GM12801 (cell line): ENCODE data around the gene SMPD2.

Experiments
- TF ChIP-seq, protein P1 (sequence below): IDR thresholded peaks from one replicate; pipeline ENCODE4 v1.5.1; 2011; ENCODE audit warnings: control low read depth; ENCODE audit not compliant: insufficient read length; ENCODE audit errors: extremely low read depth

The SMPD2 gene

DNA sequence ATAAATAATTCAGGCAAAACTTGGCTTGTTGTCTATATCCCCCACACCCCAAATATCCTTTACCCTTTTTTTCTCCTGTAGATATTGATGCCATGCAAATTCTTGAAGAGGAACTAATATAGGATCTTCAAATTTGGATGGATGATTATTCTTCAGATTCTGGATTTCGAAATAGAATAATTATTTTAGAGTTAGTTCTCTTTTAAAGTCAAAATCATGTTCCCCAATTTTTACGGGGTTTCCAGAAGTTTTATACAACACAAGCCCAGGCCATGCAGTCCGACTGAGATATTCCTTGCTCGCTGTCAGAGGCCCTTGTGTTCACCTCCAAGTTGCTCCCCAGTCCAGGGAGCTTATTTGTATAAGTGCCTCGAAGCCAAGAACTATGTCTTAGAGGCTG is 4.5 kb upstream of the SMPD2 start:
- TF ChIP-seq, protein P1, sequence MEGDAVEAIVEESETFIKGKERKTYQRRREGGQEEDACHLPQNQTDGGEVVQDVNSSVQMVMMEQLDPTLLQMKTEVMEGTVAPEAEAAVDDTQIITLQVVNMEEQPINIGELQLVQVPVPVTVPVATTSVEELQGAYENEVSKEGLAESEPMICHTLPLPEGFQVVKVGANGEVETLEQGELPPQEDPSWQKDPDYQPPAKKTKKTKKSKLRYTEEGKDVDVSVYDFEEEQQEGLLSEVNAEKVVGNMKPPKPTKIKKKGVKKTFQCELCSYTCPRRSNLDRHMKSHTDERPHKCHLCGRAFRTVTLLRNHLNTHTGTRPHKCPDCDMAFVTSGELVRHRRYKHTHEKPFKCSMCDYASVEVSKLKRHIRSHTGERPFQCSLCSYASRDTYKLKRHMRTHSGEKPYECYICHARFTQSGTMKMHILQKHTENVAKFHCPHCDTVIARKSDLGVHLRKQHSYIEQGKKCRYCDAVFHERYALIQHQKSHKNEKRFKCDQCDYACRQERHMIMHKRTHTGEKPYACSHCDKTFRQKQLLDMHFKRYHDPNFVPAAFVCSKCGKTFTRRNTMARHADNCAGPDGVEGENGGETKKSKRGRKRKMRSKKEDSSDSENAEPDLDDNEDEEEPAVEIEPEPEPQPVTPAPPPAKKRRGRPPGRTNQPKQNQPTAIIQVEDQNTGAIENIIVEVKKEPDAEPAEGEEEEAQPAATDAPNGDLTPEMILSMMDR = no peak

DNA sequence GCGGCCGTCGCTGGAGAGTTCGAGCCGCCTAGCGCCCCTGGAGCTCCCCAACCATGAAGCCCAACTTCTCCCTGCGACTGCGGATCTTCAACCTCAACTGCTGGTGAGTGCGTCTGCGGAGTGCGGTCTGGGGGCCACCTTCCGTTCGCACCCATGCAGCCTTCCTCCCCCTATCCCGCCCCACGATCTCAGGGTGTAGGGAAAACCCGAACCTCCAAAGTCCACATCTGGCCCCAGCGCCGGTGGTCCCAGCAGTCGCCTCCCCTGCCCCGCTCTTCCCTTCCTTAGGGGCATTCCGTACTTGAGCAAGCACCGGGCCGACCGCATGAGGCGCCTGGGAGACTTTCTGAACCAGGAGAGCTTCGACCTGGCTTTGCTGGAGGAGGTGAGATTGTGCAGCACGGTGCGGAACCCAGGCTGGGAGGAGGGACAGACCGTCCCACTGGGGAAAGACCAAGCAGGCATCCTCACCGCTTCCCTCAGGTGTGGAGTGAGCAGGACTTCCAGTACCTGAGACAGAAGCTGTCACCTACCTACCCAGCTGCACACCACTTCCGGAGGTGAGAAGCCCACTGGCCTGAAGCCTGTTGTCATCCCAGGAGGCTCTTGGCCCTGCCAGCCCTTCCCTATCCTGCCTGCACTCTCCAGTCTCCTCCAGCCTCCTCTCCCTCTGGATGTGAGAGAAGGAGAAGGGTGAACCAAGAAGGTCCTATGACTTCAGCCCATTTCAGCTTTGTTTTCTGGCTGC is 719 bp downstream of the SMPD2 start:
- TF ChIP-seq, protein P1 = no peak

DNA sequence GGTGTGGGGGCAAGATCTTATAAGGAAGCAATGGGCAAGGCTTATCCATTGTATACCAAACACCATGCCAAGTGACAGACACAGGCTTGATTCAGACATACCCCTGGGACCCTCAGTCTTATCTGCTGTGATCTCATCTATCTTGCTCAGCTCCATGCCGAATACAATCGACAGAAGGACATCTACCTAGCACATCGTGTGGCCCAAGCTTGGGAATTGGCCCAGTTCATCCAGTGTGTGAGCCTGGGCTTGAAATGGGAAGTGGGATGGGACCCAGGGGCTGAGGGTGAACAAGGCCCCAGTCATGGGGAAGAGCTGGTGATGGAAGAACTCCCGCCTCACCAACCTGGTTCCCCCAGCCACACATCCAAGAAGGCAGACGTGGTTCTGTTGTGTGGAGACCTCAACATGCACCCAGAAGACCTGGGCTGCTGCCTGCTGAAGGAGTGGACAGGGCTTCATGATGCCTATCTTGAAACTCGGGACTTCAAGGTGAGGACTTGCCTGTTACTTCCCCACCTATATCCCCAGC is 1.9 kb downstream of the SMPD2 start:
- TF ChIP-seq, protein P1 = no peak

DNA sequence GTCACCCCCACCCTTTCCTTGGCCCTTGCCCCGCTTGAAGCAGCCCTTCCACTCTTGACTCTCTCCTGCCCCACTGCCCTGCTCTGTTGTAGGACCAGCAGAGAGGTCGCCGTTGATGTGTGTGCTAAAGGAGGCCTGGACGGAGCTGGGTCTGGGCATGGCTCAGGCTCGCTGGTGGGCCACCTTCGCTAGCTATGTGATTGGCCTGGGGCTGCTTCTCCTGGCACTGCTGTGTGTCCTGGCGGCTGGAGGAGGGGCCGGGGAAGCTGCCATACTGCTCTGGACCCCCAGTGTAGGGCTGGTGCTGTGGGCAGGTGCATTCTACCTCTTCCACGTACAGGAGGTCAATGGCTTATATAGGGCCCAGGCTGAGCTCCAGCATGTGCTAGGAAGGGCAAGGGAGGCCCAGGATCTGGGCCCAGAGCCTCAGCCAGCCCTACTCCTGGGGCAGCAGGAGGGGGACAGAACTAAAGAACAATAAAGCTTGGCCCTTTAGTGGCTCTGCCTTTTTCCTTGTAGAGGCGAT is 3.0 kb downstream of the SMPD2 start:
- TF ChIP-seq, protein P1 = no peak

DNA sequence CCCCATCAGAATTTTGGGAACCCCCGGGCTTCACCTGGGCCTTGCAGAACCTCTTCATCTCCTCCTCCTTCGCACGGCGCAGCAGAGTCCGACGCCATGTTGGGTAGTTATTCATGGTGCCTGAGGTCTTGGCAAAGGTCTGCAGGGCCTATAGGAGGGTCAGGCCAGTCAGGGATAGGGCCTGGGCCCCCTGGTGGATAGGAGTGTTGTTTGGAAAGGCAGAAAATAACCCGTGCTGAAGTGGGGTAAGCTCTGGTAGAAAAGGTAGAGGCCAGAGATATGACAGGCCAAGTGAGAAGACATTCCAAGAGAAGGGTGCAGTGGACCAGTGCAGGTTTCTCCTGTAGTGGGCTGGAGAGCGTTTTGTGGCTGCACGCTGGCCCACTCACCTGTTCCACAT is 4.9 kb downstream of the SMPD2 start:
- TF ChIP-seq, protein P1 = no peak

DNA sequence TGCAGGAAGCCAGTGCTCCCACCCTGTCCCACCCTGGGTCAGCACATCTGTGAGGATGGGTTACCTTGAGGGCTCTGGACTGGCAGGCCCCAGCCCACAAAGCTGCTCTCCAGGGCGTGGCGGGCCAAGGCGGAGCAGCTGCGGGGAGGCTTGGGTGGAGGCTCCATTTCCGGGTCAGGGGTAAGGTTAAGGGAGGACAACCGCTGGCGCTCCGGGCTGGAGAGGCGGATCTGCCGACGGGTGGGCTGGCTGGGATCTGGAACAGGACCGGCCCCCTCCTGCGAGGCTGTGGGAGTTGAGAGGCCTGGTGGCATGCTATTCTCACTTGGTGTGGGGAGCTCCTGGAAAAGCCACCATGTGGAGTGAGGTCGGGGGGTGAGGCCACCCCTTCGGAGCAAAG is 5.5 kb downstream of the SMPD2 start:
- TF ChIP-seq, protein P1 = no peak

DNA sequence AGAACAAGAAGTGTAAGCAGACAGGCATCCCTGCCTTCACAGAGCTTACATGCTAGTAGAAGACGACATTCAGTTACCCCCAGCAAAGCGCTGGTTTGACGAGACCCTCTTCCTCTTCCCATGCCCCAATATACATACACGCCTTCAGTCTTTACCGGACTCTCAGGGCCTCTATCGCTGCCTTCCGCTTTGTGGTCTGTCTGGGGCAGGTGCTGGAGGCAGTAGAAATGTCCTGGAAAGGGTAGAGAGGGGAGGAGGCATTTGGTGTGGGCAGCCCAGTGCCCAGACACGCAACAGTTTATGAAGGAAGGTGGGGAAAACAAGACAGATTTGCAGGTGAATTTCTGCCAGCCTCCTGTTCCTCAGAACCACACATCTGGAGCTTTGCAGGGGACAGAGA is 6.0 kb downstream of the SMPD2 start:
- TF ChIP-seq, protein P1 = no peak
